ENCODE results near the gene NDUFB7. TPM values are rescaled to one million over a fixed set of nuclear protein-coding genes. Genes with fewer than 3 reads are reported as not detected.
"Not testable (repeated sequence)": the region's sequence is repeated elsewhere in the genome, so short reads cannot be mapped to it uniquely, and the experiment has no call there.

Gene NDUFB7
- total RNA-seq, 2 experiments from 2014 or later = 141 to 282 TPM

DNA sequence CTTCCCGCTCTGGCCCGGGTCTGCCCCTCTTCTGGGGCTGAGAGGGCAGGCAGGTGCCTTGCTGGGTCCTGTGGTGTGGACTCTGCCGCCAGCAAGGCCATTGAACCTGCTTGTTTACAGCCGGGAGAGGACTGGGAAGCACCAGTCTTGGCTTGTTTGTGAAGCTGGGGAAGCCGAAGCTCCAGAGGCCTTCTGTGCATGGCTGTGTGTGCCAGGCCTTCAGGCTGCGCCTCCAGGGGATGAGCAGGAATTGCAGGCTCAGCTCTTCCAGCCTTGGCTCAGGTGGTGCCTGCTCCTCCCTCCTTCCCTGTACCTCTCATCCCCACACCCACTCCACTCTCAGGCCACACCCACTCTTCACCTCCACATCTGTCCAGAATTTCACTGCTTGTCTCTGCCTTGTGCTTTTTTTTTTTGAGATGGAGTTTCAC lies 17.5 kb downstream of the NDUFB7 start:
- Histone ChIP-seq H3K4me1 (ENCODE audit: insufficient read depth, low read length, poor library complexity, severe bottlenecking) (peaks cover 45% of the 10 kb centered on the region), H2AFZ (ENCODE audit: low read length) (no peak overlapping the region), H3K4me2 (ENCODE audit: low read length) (no peak overlapping the region), H3K79me2 (ENCODE audit: insufficient read depth, low read depth, low read length) (peaks cover 8% of the 10 kb centered on the region; the same call in 1 of the 2 replicates), H3K9me2 (ENCODE audit: insufficient read depth, low read length) (no peaks in the 10 kb centered on the region), H3K36me3 (ENCODE audit: insufficient read depth, low read length) (peaks cover 9% of the 10 kb centered on the region; the same call in 1 of the 2 replicates), H3K4me3 (ENCODE audit: low read depth, low read length, poor library complexity, severe bottlenecking) (no peak overlapping the region), H3K27ac (ENCODE audit: low read depth, low read length, poor library complexity, severe bottlenecking) (no peak overlapping the region), H4K20me1 (ENCODE audit: insufficient read depth, low read length) (no peaks in the 10 kb centered on the region), H3K9me3 (ENCODE audit: low read length) (no peaks in the 10 kb centered on the region)
- CTCF ChIA-PET (ENCODE audit: unreplicated experiment) = no interaction called here
- TF ChIP-seq EZH2phosphoT487 (IDR thresholded peaks at IDR 0.05; ENCODE audit: borderline replicate concordance, low read depth, low read length) = no peak
- TF ChIP-seq, protein P1, sequence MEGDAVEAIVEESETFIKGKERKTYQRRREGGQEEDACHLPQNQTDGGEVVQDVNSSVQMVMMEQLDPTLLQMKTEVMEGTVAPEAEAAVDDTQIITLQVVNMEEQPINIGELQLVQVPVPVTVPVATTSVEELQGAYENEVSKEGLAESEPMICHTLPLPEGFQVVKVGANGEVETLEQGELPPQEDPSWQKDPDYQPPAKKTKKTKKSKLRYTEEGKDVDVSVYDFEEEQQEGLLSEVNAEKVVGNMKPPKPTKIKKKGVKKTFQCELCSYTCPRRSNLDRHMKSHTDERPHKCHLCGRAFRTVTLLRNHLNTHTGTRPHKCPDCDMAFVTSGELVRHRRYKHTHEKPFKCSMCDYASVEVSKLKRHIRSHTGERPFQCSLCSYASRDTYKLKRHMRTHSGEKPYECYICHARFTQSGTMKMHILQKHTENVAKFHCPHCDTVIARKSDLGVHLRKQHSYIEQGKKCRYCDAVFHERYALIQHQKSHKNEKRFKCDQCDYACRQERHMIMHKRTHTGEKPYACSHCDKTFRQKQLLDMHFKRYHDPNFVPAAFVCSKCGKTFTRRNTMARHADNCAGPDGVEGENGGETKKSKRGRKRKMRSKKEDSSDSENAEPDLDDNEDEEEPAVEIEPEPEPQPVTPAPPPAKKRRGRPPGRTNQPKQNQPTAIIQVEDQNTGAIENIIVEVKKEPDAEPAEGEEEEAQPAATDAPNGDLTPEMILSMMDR (conservative IDR thresholded peaks at IDR 0.05; ENCODE audit: low read length) = no peak
- intact Hi-C loops (cut with micrococcal nuclease; ENCODE audit: unreplicated experiment) = loop anchor here (5.0 kb wide), 1 partner anchor 47 kb away; no protein-coding TSS in a partner anchor
- no TSS peak for BruUV-seq (replicated peaks)
- POLR2A ChIA-PET = no interaction called here
- DNase-seq (ENCODE audit: low spot score) = no peak

DNA sequence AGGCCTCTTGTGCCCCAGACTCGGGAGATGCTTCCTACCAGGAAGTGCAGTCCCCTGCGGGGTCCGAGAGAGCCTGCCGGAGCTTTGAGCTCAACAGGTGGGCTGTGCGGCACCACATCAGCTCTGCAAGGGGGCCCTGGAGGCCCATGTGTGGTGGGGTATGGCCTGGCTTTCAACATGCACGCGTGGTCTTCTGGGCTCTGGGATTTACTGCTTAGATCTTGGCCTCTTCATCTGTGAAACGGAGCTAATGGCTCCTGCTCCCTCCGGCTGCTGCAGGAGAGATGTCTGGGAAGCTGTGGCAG lies 18.0 kb downstream of the NDUFB7 start:
- no peaks in the 10 kb centered on the region for H3K9me3 ChIP-seq (ENCODE audit: low read length)
- H3K27ac ChIP-seq (ENCODE audit: low read depth, low read length, poor library complexity, severe bottlenecking) = no peak overlapping the region
- H3K36me3 ChIP-seq (ENCODE audit: insufficient read depth, low read length) = peaks cover 14% of the 10 kb centered on the region
- TF ChIP-seq, protein P1 (conservative IDR thresholded peaks at IDR 0.05; ENCODE audit: low read length) = no peak
- TF ChIP-seq EZH2phosphoT487 (IDR thresholded peaks at IDR 0.05; ENCODE audit: borderline replicate concordance, low read depth, low read length) = no peak
- ChIA-PET POLR2A (no interaction called here), CTCF (ENCODE audit: unreplicated experiment) (no interaction called here)
- no peaks in the 10 kb centered on the region for H4K20me1 ChIP-seq (ENCODE audit: insufficient read depth, low read length)
- H3K9me2 ChIP-seq (ENCODE audit: insufficient read depth, low read length) = no peaks in the 10 kb centered on the region
- DNase-seq (ENCODE audit: low spot score) = no peak
- H3K4me3 ChIP-seq (ENCODE audit: low read depth, low read length, poor library complexity, severe bottlenecking) = no peak overlapping the region
- H2AFZ ChIP-seq (ENCODE audit: low read length) = no peak overlapping the region
- BruUV-seq (replicated peaks) = no TSS peak
- 0 out of 2 replicates have a peak, but pooled peaks cover 3% of the 10 kb centered on the region for H3K79me2 ChIP-seq (ENCODE audit: insufficient read depth, low read depth, low read length)
- no peak overlapping the region for H3K4me2 ChIP-seq (ENCODE audit: low read length)
- intact Hi-C loops (cut with micrococcal nuclease; ENCODE audit: unreplicated experiment) = loop anchor here (5.0 kb wide), 1 partner anchor 47 kb away; no protein-coding TSS in a partner anchor
- H3K4me1 ChIP-seq (ENCODE audit: insufficient read depth, low read length, poor library complexity, severe bottlenecking) = peaks cover 40% of the 10 kb centered on the region

DNA sequence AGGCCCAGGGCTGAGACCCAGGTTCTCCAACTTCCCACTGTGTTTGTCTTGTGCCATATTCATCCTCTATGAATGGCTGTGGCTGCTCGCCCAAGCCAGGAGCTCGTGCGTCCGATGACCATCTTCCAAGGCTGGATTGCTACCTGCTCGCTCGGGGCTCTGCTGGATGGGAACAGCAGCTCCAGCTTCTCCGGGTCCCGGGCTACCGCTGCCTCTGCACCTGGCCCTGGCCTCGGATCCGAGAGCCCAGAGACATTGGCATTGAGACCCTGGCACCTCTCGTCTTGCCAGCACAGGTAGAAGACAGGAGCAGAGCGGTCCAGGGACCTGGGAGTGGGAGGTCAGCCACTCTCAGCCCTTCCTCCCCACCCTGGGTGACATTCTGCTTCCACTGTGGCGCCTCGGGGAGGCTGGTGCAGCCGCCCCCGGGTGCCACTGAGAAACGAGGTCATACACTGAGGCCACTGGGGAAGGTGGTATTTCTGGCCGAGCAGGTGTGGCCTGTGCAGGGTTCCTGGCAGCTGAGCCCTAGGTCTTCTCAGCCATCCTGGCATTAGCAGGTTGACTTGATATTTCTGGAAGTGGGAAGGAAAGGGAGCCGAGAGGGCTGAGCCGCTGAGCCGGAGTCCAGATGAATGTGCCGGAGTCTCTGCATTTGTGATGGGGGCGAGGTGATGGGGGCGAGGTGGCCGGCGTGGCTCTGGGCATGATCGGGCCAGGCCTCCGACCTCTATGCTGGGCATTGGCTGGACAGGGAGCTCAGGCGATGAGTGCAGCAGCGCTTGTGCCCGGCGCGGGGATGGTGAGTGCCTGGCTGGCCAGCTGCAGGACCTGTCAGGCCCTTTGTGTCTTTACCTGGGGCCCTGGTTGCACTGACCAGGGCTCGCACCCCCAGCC lies 18.6 kb downstream of the NDUFB7 start:
- no peak for TF ChIP-seq EZH2phosphoT487 (IDR thresholded peaks at IDR 0.05; ENCODE audit: borderline replicate concordance, low read depth, low read length)
- TF ChIP-seq, protein P1 (conservative IDR thresholded peaks at IDR 0.05; ENCODE audit: low read length) = no peak
- no peak overlapping the region for H3K4me3 ChIP-seq (ENCODE audit: low read depth, low read length, poor library complexity, severe bottlenecking)
- no peak for DNase-seq (ENCODE audit: low spot score)
- CTCF ChIA-PET (ENCODE audit: unreplicated experiment) = no interaction called here
- peaks cover 34% of the 10 kb centered on the region for H3K4me1 ChIP-seq (ENCODE audit: insufficient read depth, low read length, poor library complexity, severe bottlenecking)
- intact Hi-C loops (cut with micrococcal nuclease; ENCODE audit: unreplicated experiment) = loop anchor here (5.0 kb wide), 1 partner anchor 46 kb away; no protein-coding TSS in a partner anchor
- POLR2A ChIA-PET = no interaction called here
- no TSS peak for BruUV-seq (replicated peaks)
- H3K9me3 ChIP-seq (ENCODE audit: low read length) = no peaks in the 10 kb centered on the region
- no peaks in the 10 kb centered on the region for H3K9me2 ChIP-seq (ENCODE audit: insufficient read depth, low read length)
- 0 out of 2 replicates have a peak, but pooled peaks cover 3% of the 10 kb centered on the region for H3K79me2 ChIP-seq (ENCODE audit: insufficient read depth, low read depth, low read length)
- peaks cover 20% of the 10 kb centered on the region for H3K36me3 ChIP-seq (ENCODE audit: insufficient read depth, low read length)
- no peaks in the 10 kb centered on the region for H4K20me1 ChIP-seq (ENCODE audit: insufficient read depth, low read length)
- H2AFZ ChIP-seq (ENCODE audit: low read length) = no peak overlapping the region
- no peak overlapping the region for H3K4me2 ChIP-seq (ENCODE audit: low read length)
- H3K27ac ChIP-seq (ENCODE audit: low read depth, low read length, poor library complexity, severe bottlenecking) = no peak overlapping the region

DNA sequence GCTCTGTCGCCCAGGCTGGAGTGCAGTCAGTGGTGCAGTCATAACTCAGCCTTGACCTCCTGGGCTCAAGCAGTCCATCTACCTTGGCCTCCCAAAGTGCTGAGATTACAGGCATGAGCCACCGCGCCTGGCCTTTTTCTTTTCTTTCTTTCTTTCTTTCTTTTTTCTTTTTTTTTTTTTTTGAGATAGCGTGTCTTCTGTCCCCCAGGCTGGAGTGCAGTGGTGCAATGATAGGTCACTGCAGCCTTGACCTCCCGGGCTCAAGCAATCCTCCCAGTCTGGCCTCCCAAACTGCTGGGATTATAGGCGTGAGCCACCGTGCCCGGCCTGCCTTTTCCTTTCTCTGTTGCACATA lies 19.9 kb downstream of the NDUFB7 start:
- Histone ChIP-seq H3K27ac (ENCODE audit: low read depth, low read length, poor library complexity, severe bottlenecking) (peak overlapping the region; percentile 33), H3K36me3 (ENCODE audit: insufficient read depth, low read length) (peaks cover 22% of the 10 kb centered on the region), H3K4me1 (ENCODE audit: insufficient read depth, low read length, poor library complexity, severe bottlenecking) (peaks cover 32% of the 10 kb centered on the region)
- intact Hi-C loops (cut with micrococcal nuclease; ENCODE audit: unreplicated experiment) = loop anchor here (5.0 kb wide), 1 partner anchor 45 kb away; no protein-coding TSS in a partner anchor
- H3K4me2 ChIP-seq (ENCODE audit: low read length); H4K20me1 ChIP-seq (ENCODE audit: insufficient read depth, low read length); BruUV-seq (replicated peaks); H3K4me3 ChIP-seq (ENCODE audit: low read depth, low read length, poor library complexity, severe bottlenecking); H3K79me2 ChIP-seq (ENCODE audit: insufficient read depth, low read depth, low read length); H3K9me2 ChIP-seq (ENCODE audit: insufficient read depth, low read length); H3K9me3 ChIP-seq (ENCODE audit: low read length); H2AFZ ChIP-seq (ENCODE audit: low read length); DNase-seq (ENCODE audit: low spot score); CTCF ChIA-PET (ENCODE audit: unreplicated experiment): not testable (repeated sequence)
- POLR2A ChIA-PET = interaction anchor here (0.6 kb wide), 1 partner anchor 10 kb away, joined by 3 read pairs; no protein-coding TSS in a partner anchor
